ENCODE data around the gene SYTL5.

SYTL5 gene

GRCh38 chrX:37993176-37993575 is 13.2 kb upstream of the SYTL5 start:
- TF ChIP-seq SPI1 (IDR thresholded peaks at IDR 0.05; ENCODE audit: low read depth, low read length) (no peak), POLR2AphosphoS5 (IDR thresholded peaks at IDR 0.05; ENCODE audit: low read depth, low read length) (no peak), TAF1 (IDR thresholded peaks at IDR 0.05; ENCODE audit: low read depth, low read length) (no peak), POLR2A (IDR thresholded peaks at IDR 0.05; ENCODE audit: low read depth, low read length) (no peak), PAX5 (IDR thresholded peaks at IDR 0.05; ENCODE audit: insufficient read depth, low read length, severe bottlenecking) (no peak), POU2F2 (IDR thresholded peaks at IDR 0.05; ENCODE audit: low read depth, low read length) (no peak)
- FAIRE-seq (no peak), DNase-seq (ENCODE audit: insufficient read length, low spot score) (no peak)

- DNase-seq (ENCODE audit: insufficient read length, low spot score) (peak; percentile 15), FAIRE-seq (no peak)
- no peak for TF ChIP-seq POU2F2 (IDR thresholded peaks at IDR 0.05; ENCODE audit: low read depth, low read length)
- TF ChIP-seq SPI1 (IDR thresholded peaks at IDR 0.05; ENCODE audit: low read depth, low read length), result no peak
- no peak for TF ChIP-seq PAX5 (IDR thresholded peaks at IDR 0.05; ENCODE audit: insufficient read depth, low read length, severe bottlenecking)
- no peak for TF ChIP-seq POLR2AphosphoS5 (IDR thresholded peaks at IDR 0.05; ENCODE audit: low read depth, low read length)
- TF ChIP-seq POLR2A (IDR thresholded peaks at IDR 0.05; ENCODE audit: low read depth, low read length), result no peak
- TF ChIP-seq TAF1 (IDR thresholded peaks at IDR 0.05; ENCODE audit: low read depth, low read length), result no peak
These were observed 12.3 kb upstream of the SYTL5 start for GRCh38 chrX:37993837-37994619.

GRCh38 chrX:37995428-37995827 is 10.9 kb upstream of the SYTL5 start:
- FAIRE-seq, result no peak
- DNase-seq (ENCODE audit: insufficient read length, low spot score), result no peak

GRCh38 chrX:37997096-37997495 is 9.3 kb upstream of the SYTL5 start:
- TF ChIP-seq SPI1 (IDR thresholded peaks at IDR 0.05; ENCODE audit: low read depth, low read length) (no peak), POLR2AphosphoS5 (IDR thresholded peaks at IDR 0.05; ENCODE audit: low read depth, low read length) (no peak), PAX5 (IDR thresholded peaks at IDR 0.05; ENCODE audit: insufficient read depth, low read length, severe bottlenecking) (no peak), POU2F2 (IDR thresholded peaks at IDR 0.05; ENCODE audit: low read depth, low read length) (no peak), POLR2A (IDR thresholded peaks at IDR 0.05; ENCODE audit: low read depth, low read length) (no peak), TAF1 (IDR thresholded peaks at IDR 0.05; ENCODE audit: low read depth, low read length) (no peak)
- no peak for FAIRE-seq
- DNase-seq (ENCODE audit: insufficient read length, low spot score), result no peak

More at GRCh38 chrX:37995428-37995827, 10.9 kb upstream of the SYTL5 start:
- no peak for TF ChIP-seq PAX5 (IDR thresholded peaks at IDR 0.05; ENCODE audit: insufficient read depth, low read length, severe bottlenecking)
- no peak for TF ChIP-seq POU2F2 (IDR thresholded peaks at IDR 0.05; ENCODE audit: low read depth, low read length)
- TF ChIP-seq TAF1 (IDR thresholded peaks at IDR 0.05; ENCODE audit: low read depth, low read length), result no peak
- no peak for TF ChIP-seq SPI1 (IDR thresholded peaks at IDR 0.05; ENCODE audit: low read depth, low read length)
- no peak for TF ChIP-seq POLR2AphosphoS5 (IDR thresholded peaks at IDR 0.05; ENCODE audit: low read depth, low read length)
- no peak for TF ChIP-seq POLR2A (IDR thresholded peaks at IDR 0.05; ENCODE audit: low read depth, low read length)

- FAIRE-seq, result no peak
- TF ChIP-seq POLR2AphosphoS5 (IDR thresholded peaks at IDR 0.05; ENCODE audit: low read depth, low read length) (no peak), PAX5 (IDR thresholded peaks at IDR 0.05; ENCODE audit: insufficient read depth, low read length, severe bottlenecking) (no peak), TAF1 (IDR thresholded peaks at IDR 0.05; ENCODE audit: low read depth, low read length) (no peak), SPI1 (IDR thresholded peaks at IDR 0.05; ENCODE audit: low read depth, low read length) (no peak)
These were observed 7.6 kb upstream of the SYTL5 start for GRCh38 chrX:37998586-37999262.

GRCh38 chrX:38000706-38001105 is 5.6 kb upstream of the SYTL5 start:
- TF ChIP-seq TAF1 (IDR thresholded peaks at IDR 0.05; ENCODE audit: low read depth, low read length) (no peak), POU2F2 (IDR thresholded peaks at IDR 0.05; ENCODE audit: low read depth, low read length) (no peak), SPI1 (IDR thresholded peaks at IDR 0.05; ENCODE audit: low read depth, low read length) (no peak), POLR2AphosphoS5 (IDR thresholded peaks at IDR 0.05; ENCODE audit: low read depth, low read length) (no peak), PAX5 (IDR thresholded peaks at IDR 0.05; ENCODE audit: insufficient read depth, low read length, severe bottlenecking) (no peak), POLR2A (IDR thresholded peaks at IDR 0.05; ENCODE audit: low read depth, low read length) (no peak)
- FAIRE-seq, result no peak

More at GRCh38 chrX:37998586-37999262, 7.6 kb upstream of the SYTL5 start:
- no peak for DNase-seq (ENCODE audit: insufficient read length, low spot score)

GRCh38 chrX:38004046-38004445 is 2.3 kb upstream of the SYTL5 start:
- no peak for TF ChIP-seq TAF1 (IDR thresholded peaks at IDR 0.05; ENCODE audit: low read depth, low read length)
- TF ChIP-seq POLR2AphosphoS5 (IDR thresholded peaks at IDR 0.05; ENCODE audit: low read depth, low read length), result no peak
- no peak for TF ChIP-seq POLR2A (IDR thresholded peaks at IDR 0.05; ENCODE audit: low read depth, low read length)
- no peak for TF ChIP-seq SPI1 (IDR thresholded peaks at IDR 0.05; ENCODE audit: low read depth, low read length)
- TF ChIP-seq POU2F2 (IDR thresholded peaks at IDR 0.05; ENCODE audit: low read depth, low read length), result no peak
- no peak for TF ChIP-seq PAX5 (IDR thresholded peaks at IDR 0.05; ENCODE audit: insufficient read depth, low read length, severe bottlenecking)
- DNase-seq (ENCODE audit: insufficient read length, low spot score), result no peak
- no peak for FAIRE-seq

More at GRCh38 chrX:38000706-38001105, 5.6 kb upstream of the SYTL5 start:
- DNase-seq (ENCODE audit: insufficient read length, low spot score), result no peak

GRCh38 chrX:38006778-38007177 is 425 bp downstream of the SYTL5 start:
- FAIRE-seq (no peak), DNase-seq (ENCODE audit: insufficient read length, low spot score) (no peak)
- TF ChIP-seq TAF1 (IDR thresholded peaks at IDR 0.05; ENCODE audit: low read depth, low read length) (no peak), POU2F2 (IDR thresholded peaks at IDR 0.05; ENCODE audit: low read depth, low read length) (no peak), POLR2AphosphoS5 (IDR thresholded peaks at IDR 0.05; ENCODE audit: low read depth, low read length) (no peak), SPI1 (IDR thresholded peaks at IDR 0.05; ENCODE audit: low read depth, low read length) (no peak), POLR2A (IDR thresholded peaks at IDR 0.05; ENCODE audit: low read depth, low read length) (no peak), PAX5 (IDR thresholded peaks at IDR 0.05; ENCODE audit: insufficient read depth, low read length, severe bottlenecking) (no peak)

- DNase-seq (ENCODE audit: insufficient read length, low spot score), result no peak
- FAIRE-seq, result no peak
- TF ChIP-seq TAF1 (IDR thresholded peaks at IDR 0.05; ENCODE audit: low read depth, low read length) (no peak), SPI1 (IDR thresholded peaks at IDR 0.05; ENCODE audit: low read depth, low read length) (no peak), POLR2AphosphoS5 (IDR thresholded peaks at IDR 0.05; ENCODE audit: low read depth, low read length) (no peak), POLR2A (IDR thresholded peaks at IDR 0.05; ENCODE audit: low read depth, low read length) (no peak), POU2F2 (IDR thresholded peaks at IDR 0.05; ENCODE audit: low read depth, low read length) (no peak), PAX5 (IDR thresholded peaks at IDR 0.05; ENCODE audit: insufficient read depth, low read length, severe bottlenecking) (no peak)
These were observed 2.3 kb downstream of the SYTL5 start for GRCh38 chrX:38008658-38009057.
